Naive thymus-derived CD4-positive, alpha-beta T cell (primary cell): Measurements from ENCODE around the gene TBC1D3G. TPM values are rescaled to one million over a fixed set of nuclear protein-coding genes. Genes with fewer than 3 reads are reported as not detected.
"Not testable (repeated sequence)": the region's sequence is repeated elsewhere in the genome, so short reads cannot be mapped to it uniquely, and the experiment has no call there.

ENCODE experiments used
- ATAC-seq: fragments of 150-1000 bp; cut with Tn5 transposase; 2 replicates; pipeline ENCODE4 v1.10.0; 2021; ENCODE audit warnings: mild to moderate bottlenecking, moderate library complexity
- CTCF ChIA-PET: fragments of 350-600 bp; sonication (Branson Sonifier 250); formaldehyde crosslinking; loops from one replicate; lab custom pipeline; 2021; ENCODE audit warnings: antibody characterized with exemption; lab: Charles Lee
- POLR2A ChIA-PET: fragments of 350-600 bp; sonication (Branson Sonifier 250); formaldehyde crosslinking; loops from one replicate; lab custom pipeline; 2021; ENCODE audit warnings: antibody characterized with exemption, inconsistent platforms; lab: Charles Lee
- DNase-seq, 9 donors: peaks; one replicate each; pipeline versions ENCODE4 v3.0.0 to v3.0.0-alpha.2; 2020 to 2022; ENCODE audit warnings: mixed read lengths in 1 of 9
- H3K27ac ChIP-seq: one replicate; pipeline ENCODE4 v1.7.0; 2013; ENCODE audit warnings: mild to moderate bottlenecking, low read depth, low read length, moderate library complexity
- H3K27me3 ChIP-seq, 2 donors: one replicate each; pipeline ENCODE4 v1.7.0; 2013; ENCODE audit warnings: low read length in 2 of 2, mild to moderate bottlenecking in 2 of 2, moderate library complexity in 2 of 2; ENCODE audit not compliant: control insufficient read depth in 2 of 2, insufficient read depth in 2 of 2
- H3K36me3 ChIP-seq, 3 experiments: 1 replicate in 2 of 3; 2 replicates in 1 of 3; pipeline ENCODE4 v1.7.0; 2013; ENCODE audit warnings: low read length in 3 of 3, mild to moderate bottlenecking in 3 of 3, moderate library complexity in 1 of 3; ENCODE audit not compliant: insufficient read depth in 3 of 3, control insufficient read depth in 2 of 3
- H3K4me1 ChIP-seq, 2 donors: one replicate each; pipeline ENCODE4 v1.7.0; 2013; ENCODE audit warnings: low read length in 2 of 2, mild to moderate bottlenecking in 2 of 2, moderate library complexity in 1 of 2; ENCODE audit not compliant: control insufficient read depth in 2 of 2, insufficient read depth in 2 of 2
- H3K4me3 ChIP-seq: 2 replicates; pipeline ENCODE4 v1.7.0; 2013; ENCODE audit warnings: mild to moderate bottlenecking, low read length
- H3K9me3 ChIP-seq, 3 experiments: 1 replicate in 2 of 3; 2 replicates in 1 of 3; pipeline ENCODE4 v1.7.0; 2013; ENCODE audit warnings: low read length in 3 of 3; ENCODE audit not compliant: control insufficient read depth in 2 of 3
- H3K27ac Mint-ChIP-seq, 9 donors: one replicate each; pipeline ENCODE4 v1.8.0; 2020 to 2022; ENCODE audit warnings: mixed read lengths in 9 of 9, mild to moderate bottlenecking in 8 of 9, moderate library complexity in 5 of 9, inconsistent platforms in 2 of 9
- H3K27me3 Mint-ChIP-seq, 5 donors: one replicate each; pipeline ENCODE4 v1.8.0; 2021 to 2022; ENCODE audit warnings: mixed read lengths in 5 of 5, mild to moderate bottlenecking in 1 of 5
- H3K36me3 Mint-ChIP-seq, 5 donors: one replicate each; pipeline ENCODE4 v1.8.0; 2020 to 2022; ENCODE audit warnings: mixed read lengths in 5 of 5, mild to moderate bottlenecking in 3 of 5, inconsistent platforms in 1 of 5
- H3K4me1 Mint-ChIP-seq, 7 donors: one replicate each; pipeline ENCODE4 v1.8.0; 2020 to 2022; ENCODE audit warnings: mixed read lengths in 7 of 7, mild to moderate bottlenecking in 3 of 7, inconsistent platforms in 1 of 7
- H3K4me3 Mint-ChIP-seq, 10 donors: one replicate each; pipeline ENCODE4 v1.8.0; 2020 to 2022; ENCODE audit warnings: mild to moderate bottlenecking in 10 of 10, mixed read lengths in 10 of 10, moderate library complexity in 6 of 10, inconsistent platforms in 2 of 10
- H3K9me3 Mint-ChIP-seq, 11 donors: one replicate each; pipeline ENCODE4 v1.8.0; 2020 to 2022; ENCODE audit warnings: mixed read lengths in 11 of 11, mild to moderate bottlenecking in 4 of 11, inconsistent platforms in 1 of 11, moderate library complexity in 1 of 11
- intact Hi-C, 2 donors: fragments of 100-400 bp; cut with micrococcal nuclease; formaldehyde crosslinking; loops; one replicate each; pipeline ENCODE4 v1.15.1; 2023
- polyA plus RNA-seq, 2 donors: library from polyadenylated mRNA; unstranded; fragments of 300-500 nt; fragmentation: Illumina TruSeq; gene quantifications; one replicate each; pipeline ENCODE4 v1.2.3, GENCODE V29; 2021
- total RNA-seq, 6 experiments: library from RNA in 5 of 6; stranded (reverse) in 5 of 6; gene quantifications; 1 replicate in 5 of 6; 2 replicates in 1 of 6; pipeline ENCODE4 v1.2.3 and lab custom pipeline; 2021 to 2026

The TBC1D3G gene
- total RNA-seq (not detected), polyA plus RNA-seq (not detected), total RNA-seq (lab: John Stamatoyannopoulos, UW) (not detected)

DNA sequence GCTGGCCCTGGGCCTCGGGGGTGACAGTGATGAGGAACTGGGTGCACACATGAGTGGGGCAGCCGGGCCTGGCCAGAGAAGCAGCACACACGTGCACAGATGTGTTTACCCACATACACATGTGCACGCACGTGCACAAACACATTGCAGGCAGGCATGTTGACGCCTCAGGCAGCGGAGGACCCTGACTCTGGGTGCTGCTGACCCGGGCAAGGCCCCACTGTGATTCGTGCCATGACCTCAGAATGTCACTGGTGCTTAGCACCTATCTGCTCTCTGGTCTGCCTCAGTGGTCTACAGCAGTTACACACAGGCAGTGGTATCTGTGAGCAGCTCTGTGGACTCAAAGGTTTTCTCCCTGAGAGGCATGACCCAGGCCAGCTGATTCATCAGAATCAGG is at the start of gene TBC1D3G:
TSS of gene TBC1D3G (plus strand) at position 301 of the 400 bp plus-strand sequence. CDS start 1,528 bp downstream, outside the sequence.
- CTCF ChIA-PET, H3K27me3 ChIP-seq, H3K4me1 Mint-ChIP-seq, H3K4me1 ChIP-seq, H3K27ac Mint-ChIP-seq, POLR2A ChIA-PET, H3K9me3 ChIP-seq, H3K4me3 Mint-ChIP-seq, H3K27me3 Mint-ChIP-seq, DNase-seq, intact Hi-C loops, H3K36me3 ChIP-seq, ATAC-seq, H3K4me3 ChIP-seq, H3K9me3 Mint-ChIP-seq, H3K36me3 Mint-ChIP-seq, H3K27ac ChIP-seq: not testable (repeated sequence)

DNA sequence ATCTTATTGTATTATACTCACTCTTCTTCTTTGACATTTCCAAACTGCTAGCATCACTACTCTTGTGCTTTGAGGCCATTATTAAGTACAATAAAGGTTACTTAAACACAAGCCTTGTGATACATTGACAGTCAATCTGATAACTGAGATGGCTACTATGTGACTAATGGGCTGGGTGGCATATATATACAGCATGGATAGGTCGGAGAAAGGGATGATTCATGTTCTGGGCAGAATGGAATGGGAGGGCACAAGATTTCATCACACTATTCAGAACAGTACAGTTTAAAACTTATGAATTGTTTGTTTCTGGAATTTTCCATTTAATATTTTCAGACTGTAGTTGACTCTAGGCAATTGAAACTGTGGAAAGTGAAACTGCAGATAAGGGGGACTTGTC is 40.4 kb upstream of the TBC1D3G start:
- H3K27ac ChIP-seq, intact Hi-C loops, H3K27ac Mint-ChIP-seq, POLR2A ChIA-PET, ATAC-seq, H3K4me1 ChIP-seq, H3K4me3 ChIP-seq, CTCF ChIA-PET, DNase-seq, H3K9me3 ChIP-seq, H3K4me3 Mint-ChIP-seq, H3K9me3 Mint-ChIP-seq, H3K27me3 ChIP-seq, H3K4me1 Mint-ChIP-seq, H3K36me3 ChIP-seq, H3K36me3 Mint-ChIP-seq, H3K27me3 Mint-ChIP-seq: not testable (repeated sequence)

DNA sequence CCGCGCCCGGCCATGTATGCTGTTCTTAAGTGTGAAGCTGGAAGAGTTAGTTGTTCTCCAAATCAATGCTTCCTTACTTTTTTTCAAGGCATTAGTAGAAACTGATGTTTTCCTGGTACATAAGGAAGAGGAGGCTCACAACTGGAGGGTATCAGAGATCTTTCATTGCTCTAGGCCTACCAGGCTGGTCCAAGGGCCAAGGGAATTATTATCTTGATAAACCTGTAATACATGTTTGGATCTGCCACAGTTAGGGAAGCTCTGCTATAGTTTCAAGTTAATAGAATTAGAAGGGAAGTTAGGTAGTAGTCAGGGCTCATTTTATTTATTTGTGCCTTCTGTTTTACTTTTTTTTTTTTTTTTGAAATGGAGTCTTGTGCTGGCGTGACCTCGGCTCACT is 39.5 kb upstream of the TBC1D3G start:
- H3K4me1 ChIP-seq, H3K27me3 Mint-ChIP-seq, H3K27me3 ChIP-seq, ATAC-seq, CTCF ChIA-PET, H3K4me3 ChIP-seq, H3K9me3 Mint-ChIP-seq, H3K36me3 Mint-ChIP-seq, H3K36me3 ChIP-seq, intact Hi-C loops, H3K4me1 Mint-ChIP-seq, H3K9me3 ChIP-seq, H3K27ac Mint-ChIP-seq, POLR2A ChIA-PET, H3K27ac ChIP-seq, H3K4me3 Mint-ChIP-seq, DNase-seq: not testable (repeated sequence)

DNA sequence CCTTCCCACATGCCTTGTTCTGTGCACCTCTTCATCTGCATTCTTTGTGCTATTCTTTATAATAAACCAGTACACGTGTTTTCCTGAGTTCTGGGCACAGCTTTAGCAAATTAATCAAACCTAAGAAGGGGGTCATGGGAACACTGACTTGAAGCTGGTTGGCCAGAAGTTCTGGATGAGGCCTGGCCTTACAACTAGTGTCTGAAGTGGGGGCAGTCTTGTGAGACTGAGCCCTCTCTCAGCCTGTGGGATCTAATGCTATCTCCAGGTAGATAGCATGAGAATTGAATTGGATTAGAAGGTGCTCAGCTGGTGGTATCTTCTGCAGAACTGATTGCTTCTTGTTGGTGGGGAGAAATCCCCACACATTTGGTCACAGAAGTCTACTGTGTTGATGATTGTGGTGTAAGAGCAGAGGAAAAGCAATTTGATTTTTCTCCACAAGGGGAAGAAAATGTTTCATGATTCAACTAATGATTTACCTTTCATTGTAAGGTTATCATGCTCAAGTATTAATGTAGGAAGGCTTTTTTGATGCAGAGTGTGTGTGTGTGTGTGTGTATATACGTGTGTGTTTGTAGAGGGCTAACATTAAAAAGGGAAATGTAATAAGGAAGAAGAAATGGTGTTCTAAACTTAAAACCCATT is 33.6 kb upstream of the TBC1D3G start:
- H3K27ac ChIP-seq, H3K9me3 ChIP-seq, CTCF ChIA-PET, intact Hi-C loops, H3K4me1 Mint-ChIP-seq, H3K27me3 Mint-ChIP-seq, H3K4me3 ChIP-seq, ATAC-seq, H3K4me1 ChIP-seq, H3K27me3 ChIP-seq, H3K36me3 Mint-ChIP-seq, H3K27ac Mint-ChIP-seq, H3K36me3 ChIP-seq, DNase-seq, H3K9me3 Mint-ChIP-seq, POLR2A ChIA-PET, H3K4me3 Mint-ChIP-seq: not testable (repeated sequence)

DNA sequence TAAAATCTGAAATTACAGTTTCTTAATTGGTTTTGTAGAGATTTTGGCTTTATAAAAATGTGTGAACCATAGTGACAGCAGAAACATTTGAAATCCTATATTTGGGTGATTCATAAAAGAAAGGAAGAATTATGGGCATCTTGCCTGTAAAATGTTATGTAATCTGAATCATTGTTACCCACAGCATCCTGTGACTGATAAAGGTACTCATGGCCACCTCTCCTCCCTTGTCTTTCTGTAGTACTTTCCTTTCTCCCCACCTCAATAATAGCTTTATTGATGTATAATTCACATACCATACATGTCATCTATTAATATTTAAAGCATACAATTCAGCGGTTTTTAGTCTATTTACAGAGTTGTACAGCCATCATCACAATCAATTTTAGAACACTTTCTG is 28.5 kb upstream of the TBC1D3G start:
- intact Hi-C loops, ATAC-seq, H3K4me3 ChIP-seq, DNase-seq, H3K4me1 ChIP-seq, CTCF ChIA-PET, H3K27ac Mint-ChIP-seq, H3K4me3 Mint-ChIP-seq, H3K27ac ChIP-seq, H3K36me3 Mint-ChIP-seq, H3K27me3 ChIP-seq, H3K9me3 Mint-ChIP-seq, H3K36me3 ChIP-seq, H3K4me1 Mint-ChIP-seq, H3K27me3 Mint-ChIP-seq, POLR2A ChIA-PET, H3K9me3 ChIP-seq: not testable (repeated sequence)

DNA sequence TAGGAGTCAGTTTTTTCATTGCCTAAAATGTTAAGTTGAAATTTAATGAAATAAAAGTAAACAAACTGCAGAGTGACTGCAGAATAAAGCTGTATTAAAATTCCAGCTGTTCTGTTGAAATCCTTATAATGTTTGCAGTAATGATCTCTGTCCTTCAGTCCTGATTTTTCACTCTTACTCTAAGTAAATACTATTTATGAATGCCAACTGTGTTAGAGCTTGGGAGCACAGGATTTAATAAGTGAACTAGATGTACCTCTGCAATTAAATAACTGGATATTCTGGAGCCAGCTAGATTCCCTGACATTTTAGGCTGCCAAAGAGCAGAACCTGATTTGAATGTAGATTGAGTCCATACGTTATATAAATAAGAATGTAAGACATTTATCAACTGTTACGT is 7.9 kb upstream of the TBC1D3G start:
- H3K27ac Mint-ChIP-seq, H3K4me1 ChIP-seq, intact Hi-C loops, H3K9me3 Mint-ChIP-seq, H3K36me3 Mint-ChIP-seq, H3K27ac ChIP-seq, H3K27me3 ChIP-seq, H3K4me3 ChIP-seq, H3K4me3 Mint-ChIP-seq, ATAC-seq, H3K36me3 ChIP-seq, CTCF ChIA-PET, H3K9me3 ChIP-seq, H3K4me1 Mint-ChIP-seq, H3K27me3 Mint-ChIP-seq, DNase-seq, POLR2A ChIA-PET: not testable (repeated sequence)

DNA sequence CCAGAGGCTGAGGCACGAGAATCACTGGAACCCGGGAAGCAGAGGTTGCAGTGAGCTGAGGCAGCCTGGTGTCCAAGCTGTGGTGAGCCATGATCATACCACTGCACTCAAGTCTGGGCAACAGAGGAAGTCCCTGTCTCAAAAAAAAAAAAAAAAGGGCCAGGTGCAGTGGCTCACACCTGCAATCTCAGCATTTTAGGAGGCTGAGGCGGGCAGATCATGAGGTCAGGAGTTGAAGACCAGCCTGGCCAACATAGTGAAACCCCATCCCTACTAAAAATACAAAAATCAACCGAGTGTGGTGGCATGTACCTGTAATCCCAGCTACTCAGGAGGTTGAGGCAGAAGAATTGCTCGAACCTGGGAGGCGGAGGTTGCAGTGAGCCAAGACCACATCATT is 38.8 kb downstream of the TBC1D3G start:
- H3K27me3 Mint-ChIP-seq, H3K9me3 ChIP-seq, DNase-seq, H3K9me3 Mint-ChIP-seq, POLR2A ChIA-PET, H3K36me3 ChIP-seq, H3K27ac Mint-ChIP-seq, H3K4me3 Mint-ChIP-seq, CTCF ChIA-PET, H3K27ac ChIP-seq, ATAC-seq, intact Hi-C loops, H3K4me1 Mint-ChIP-seq, H3K4me3 ChIP-seq, H3K36me3 Mint-ChIP-seq, H3K4me1 ChIP-seq, H3K27me3 ChIP-seq: not testable (repeated sequence)
